Stomach (tissue), 9 donors: Measurements from ENCODE around the gene PIR. TPM values are rescaled to one million over a fixed set of nuclear protein-coding genes. Genes with fewer than 3 reads are reported as not detected.

ENCODE experiments used
- DNase-seq, 2 donors: peaks; one replicate each; pipeline versions ENCODE4 v3.0.0 to v3.0.0-alpha.2; 2013 to 2019
- H3K27ac ChIP-seq, 5 donors: fragments of 200-600 bp in 4 of 5; sonication (generic) in 4 of 5; one replicate each; pipeline ENCODE4 v1.5.1; 2013 to 2019; ENCODE audit warnings: mild to moderate bottlenecking in 1 of 5, moderate library complexity in 1 of 5
- H3K27me3 ChIP-seq, 3 donors: fragments of 200-600 bp; sonication (generic); one replicate each; pipeline ENCODE4 v1.5.1; 2017 to 2019; ENCODE audit warnings: mixed run types in 1 of 3
- H3K36me3 ChIP-seq, 4 donors: fragments of 200-600 bp; sonication (generic); 1 replicate in 3 of 4; 2 replicates in 1 of 4; pipeline ENCODE4 v1.5.1; 2016 to 2019
- H3K4me1 ChIP-seq, 4 donors: fragments of 200-600 bp; sonication (generic); one replicate each; pipeline ENCODE4 v1.5.1; 2016 to 2019
- H3K4me3 ChIP-seq, 4 donors: fragments of 200-600 bp; sonication (generic) in 3 of 4; one replicate each; pipeline ENCODE4 v1.5.1; 2016 to 2019; ENCODE audit warnings: mild to moderate bottlenecking in 1 of 4
- H3K9me3 ChIP-seq, 4 donors: fragments of 200-600 bp; sonication (generic); one replicate each; pipeline ENCODE4 v1.5.1; 2016 to 2019
- CTCF ChIP-seq, 7 experiments: fragments of 450-650 bp in 4 of 7; fragments of 200-600 bp in 3 of 7; sonication (generic) in 3 of 7; IDR thresholded peaks; one replicate each; pipeline ENCODE4 v1.5.1; 2016 to 2019; ENCODE audit warnings: antibody characterized with exemption in 7 of 7, control low read depth in 2 of 7, mild to moderate bottlenecking in 1 of 7
- EP300 ChIP-seq: sonication (generic); formaldehyde crosslinking; IDR thresholded peaks from one replicate; pipeline ENCODE4 v1.6.1; 2017; ENCODE audit warnings: antibody characterized with exemption
- POLR2A ChIP-seq, 4 donors: fragments of 450-650 bp; IDR thresholded peaks; one replicate each; pipeline ENCODE4 v1.6.1; 2016; ENCODE audit warnings: antibody characterized with exemption in 4 of 4, control low read depth in 2 of 4, mild to moderate bottlenecking in 1 of 4, moderate library complexity in 1 of 4
- POLR2AphosphoS5 ChIP-seq, 3 donors: sonication (generic); formaldehyde crosslinking; IDR thresholded peaks; one replicate each; pipeline ENCODE4 v1.6.1; 2016; ENCODE audit warnings: antibody characterized with exemption in 3 of 3
- WGBS, 5 donors: extraction: QIAGEN DNeasy Blood & Tissue Kit in 3 of 5; methylation state at CpG; one replicate each; pipeline versions ENCODE4 v1.1.5 to v1.1.7; 2013 to 2018; 5-methylcytosine and 5-hydroxymethylcytosine counted together
- intact Hi-C: fragments of 100-400 bp; cut with DNase I; formaldehyde crosslinking; loops from one replicate; pipeline ENCODE4 v1.15.1; 2023; ENCODE audit warnings: low total_unique reads
- polyA plus RNA-seq, 3 donors: library from polyadenylated mRNA; stranded (reverse); fragments of 200-250 nt; gene quantifications; one replicate each; pipeline ENCODE4 v1.2.3, GENCODE V29; 2013
- total RNA-seq, 5 donors: library from RNA; depleted of rRNA; stranded (reverse); fragments of >200 nt; gene quantifications; one replicate each; pipeline versions ENCODE4 v1.1.0 to v1.2.3, GENCODE V29; 2014 to 2016
- donor health status: healthy with polysubstance abuse.
- donor health status: Bipolar disorder and iron deficiency.
- donor health status: healthy.

The PIR gene
- total and polyA plus RNA-seq, 8 donors: 5.2 to 47.5 (median 12.7) TPM

- intact Hi-C loops: no loop called here
- Histone ChIP-seq H3K9me3 (no peaks in the 10 kb centered on the region), H3K27ac (no peak overlapping the region), H3K4me1 (no peaks in the 10 kb centered on the region), H3K27me3 (no peaks in the 10 kb centered on the region), H3K4me3 (no peak overlapping the region), H3K36me3 (no peaks in the 10 kb centered on the region)
- peak in 1 of 2 donors; percentile 36 for DNase-seq
- TF ChIP-seq POLR2AphosphoS5 (IDR thresholded peaks at IDR 0.05): no peak
- no peak for TF ChIP-seq CTCF (IDR thresholded peaks at IDR 0.05)
- TF ChIP-seq POLR2A (IDR thresholded peaks at IDR 0.05): no peak
- no peak for TF ChIP-seq EP300
- 44 to 73% (median 58%) methylated on average over 3 of the region's 3 CpGs for WGBS, 5 donors
These were observed 93.2 kb downstream of the PIR start for GRCh38 chrX:15399962-15400391.

DNA sequence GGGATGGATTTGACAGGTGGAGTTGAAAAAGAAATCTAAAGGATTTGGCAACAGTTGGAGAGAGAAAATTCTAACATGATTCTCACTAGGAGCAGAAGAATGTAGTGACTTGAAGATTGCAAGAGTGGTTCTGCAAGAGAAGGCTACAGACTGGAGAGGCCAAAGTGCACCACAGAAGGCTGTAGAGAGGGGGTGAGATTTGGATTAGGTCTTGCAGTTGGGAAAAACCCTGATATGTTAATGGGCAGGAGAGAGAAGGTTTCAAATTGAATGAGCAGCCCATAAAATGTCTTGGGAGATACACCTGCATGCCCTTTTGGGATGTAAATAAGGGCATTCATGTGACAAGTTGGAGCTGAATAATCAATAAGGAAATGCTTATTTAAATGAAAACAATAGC lies 94.3 kb downstream of the PIR start:
- intact Hi-C loops: no loop called here
- Histone ChIP-seq H3K4me1 (no peaks in the 10 kb centered on the region), H3K27ac (no peak overlapping the region), H3K9me3 (no peaks in the 10 kb centered on the region), H3K36me3 (no peaks in the 10 kb centered on the region), H3K27me3 (no peaks in the 10 kb centered on the region), H3K4me3 (no peak overlapping the region)
- TF ChIP-seq CTCF (IDR thresholded peaks at IDR 0.05) (no peak), POLR2A (IDR thresholded peaks at IDR 0.05) (no peak), EP300 (no peak), POLR2AphosphoS5 (IDR thresholded peaks at IDR 0.05) (no peak)
- DNase-seq: no peak

- no peak overlapping the region for H3K4me3 ChIP-seq
- 22 to 56% (median 41%) methylated on average over 2 of the region's 2 CpGs for WGBS, 5 donors
- H3K36me3 ChIP-seq: no peaks in the 10 kb centered on the region
- no peak overlapping the region for H3K27ac ChIP-seq
- H3K4me1 ChIP-seq: no peaks in the 10 kb centered on the region
- DNase-seq: no peak
- TF ChIP-seq POLR2A (IDR thresholded peaks at IDR 0.05) (no peak), POLR2AphosphoS5 (IDR thresholded peaks at IDR 0.05) (no peak), EP300 (no peak), CTCF (IDR thresholded peaks at IDR 0.05) (no peak)
- H3K27me3 ChIP-seq: peaks cover 0 to 5% (median 0%) of the 10 kb centered on the region in 3 donors
- H3K9me3 ChIP-seq: no peaks in the 10 kb centered on the region
- intact Hi-C loops: no loop called here
These were observed 97.3 kb downstream of the PIR start for GRCh38 chrX:15395789-15396188.

GRCh38 chrX:15391850-15392249 lies 101.3 kb downstream of the PIR start:
- H3K27me3 ChIP-seq: peaks cover 0 to 5% (median 0%) of the 10 kb centered on the region in 3 donors
- H3K27ac ChIP-seq: no peak overlapping the region
- no peak for TF ChIP-seq POLR2A (IDR thresholded peaks at IDR 0.05)
- no peak for TF ChIP-seq EP300
- TF ChIP-seq POLR2AphosphoS5 (IDR thresholded peaks at IDR 0.05): no peak
- TF ChIP-seq CTCF (IDR thresholded peaks at IDR 0.05): no peak
- H3K4me1 ChIP-seq: no peaks in the 10 kb centered on the region
- 61 to 84% (median 77%) methylated on average over 4 of the region's 4 CpGs for WGBS, 5 donors
- peaks cover 0 to 6% (median 0%) of the 10 kb centered on the region in 4 donors for H3K36me3 ChIP-seq
- no peak for DNase-seq
- no peaks in the 10 kb centered on the region for H3K9me3 ChIP-seq
- intact Hi-C loops: no loop called here
- H3K4me3 ChIP-seq: no peak overlapping the region
